HL-60 (cell line): Measurements from ENCODE around the gene TGFBR3L.

Source experiments
- GABPA ChIP-seq: IDR thresholded peaks from 2 replicates; pipeline ENCODE4 v1.6.1; 2012; ENCODE audit warnings: low read depth
- POLR2AphosphoS5 ChIP-seq: IDR thresholded peaks from 2 replicates; pipeline ENCODE4 v1.6.1; 2012; ENCODE audit warnings: low read depth
- REST ChIP-seq: IDR thresholded peaks from 2 replicates; pipeline ENCODE4 v1.6.1; 2012; ENCODE audit warnings: low read depth; ENCODE audit not compliant: insufficient replicate concordance
- SPI1 ChIP-seq: IDR thresholded peaks from 2 replicates; pipeline ENCODE4 v1.6.1; 2012; ENCODE audit warnings: low read depth, mild to moderate bottlenecking, borderline replicate concordance
- TF ChIP-seq, protein P1 (sequence below): IDR thresholded peaks from one replicate; pipeline ENCODE4 v1.5.1; 2011; ENCODE audit warnings: low read length, control low read depth, inconsistent platforms; ENCODE audit not compliant: insufficient read depth

DNA sequence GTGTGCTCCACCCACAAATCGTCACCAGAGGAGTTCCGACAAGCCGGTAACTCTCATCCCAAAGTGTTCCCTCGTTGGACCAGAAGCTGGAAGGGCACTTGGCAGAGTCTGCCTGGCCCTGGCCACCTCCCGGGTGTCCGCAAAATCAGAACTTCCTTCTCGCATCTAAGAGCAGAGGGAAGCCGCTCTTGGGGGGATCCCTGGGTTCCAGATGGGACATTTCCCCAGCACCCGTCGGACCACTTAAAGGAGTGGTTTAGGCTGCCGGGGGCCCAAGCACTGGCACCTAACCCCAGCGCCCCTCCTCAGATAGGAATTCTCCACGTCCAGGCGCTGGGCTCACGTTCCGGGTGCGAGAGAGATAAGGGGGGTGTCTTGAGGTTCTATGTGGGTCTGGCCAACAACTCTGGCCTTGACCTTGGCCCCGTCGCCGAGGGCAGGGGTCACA lies 11.8 kb upstream of the TGFBR3L start:
- TF ChIP-seq, protein P1, sequence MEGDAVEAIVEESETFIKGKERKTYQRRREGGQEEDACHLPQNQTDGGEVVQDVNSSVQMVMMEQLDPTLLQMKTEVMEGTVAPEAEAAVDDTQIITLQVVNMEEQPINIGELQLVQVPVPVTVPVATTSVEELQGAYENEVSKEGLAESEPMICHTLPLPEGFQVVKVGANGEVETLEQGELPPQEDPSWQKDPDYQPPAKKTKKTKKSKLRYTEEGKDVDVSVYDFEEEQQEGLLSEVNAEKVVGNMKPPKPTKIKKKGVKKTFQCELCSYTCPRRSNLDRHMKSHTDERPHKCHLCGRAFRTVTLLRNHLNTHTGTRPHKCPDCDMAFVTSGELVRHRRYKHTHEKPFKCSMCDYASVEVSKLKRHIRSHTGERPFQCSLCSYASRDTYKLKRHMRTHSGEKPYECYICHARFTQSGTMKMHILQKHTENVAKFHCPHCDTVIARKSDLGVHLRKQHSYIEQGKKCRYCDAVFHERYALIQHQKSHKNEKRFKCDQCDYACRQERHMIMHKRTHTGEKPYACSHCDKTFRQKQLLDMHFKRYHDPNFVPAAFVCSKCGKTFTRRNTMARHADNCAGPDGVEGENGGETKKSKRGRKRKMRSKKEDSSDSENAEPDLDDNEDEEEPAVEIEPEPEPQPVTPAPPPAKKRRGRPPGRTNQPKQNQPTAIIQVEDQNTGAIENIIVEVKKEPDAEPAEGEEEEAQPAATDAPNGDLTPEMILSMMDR: no peak
- no peak for TF ChIP-seq POLR2AphosphoS5
- TF ChIP-seq GABPA: no peak
- TF ChIP-seq REST: no peak
- TF ChIP-seq SPI1: no peak
